NB4 (cell line): ENCODE measurements around the gene TNFSF9.

ENCODE experiments used
- CTCF ChIP-seq: IDR thresholded peaks from one replicate; pipeline ENCODE4 v1.5.1; 2012; ENCODE audit warnings: low read depth, low read length
- MAX ChIP-seq: IDR thresholded peaks from 2 replicates; pipeline ENCODE4 v1.6.1; 2011; ENCODE audit warnings: low read depth, low read length
- POLR2A ChIP-seq: IDR thresholded peaks from 2 replicates; pipeline ENCODE4 v1.6.1; 2011; ENCODE audit warnings: mild to moderate bottlenecking; ENCODE audit not compliant: insufficient read length; ENCODE audit errors: extremely low read depth

- TF ChIP-seq POLR2A: no peak
- no peak for TF ChIP-seq CTCF
- no peak for TF ChIP-seq MAX
These were observed 48.5 kb upstream of the TNFSF9 start for GRCh38 chr19:6482343-6482686.
